Upper lobe of left lung (tissue), 6 donors: ENCODE results near the gene HPSE. TPM values are rescaled to one million over a fixed set of nuclear protein-coding genes. Genes with fewer than 3 reads are reported as not detected.
A peak's percentile ranks its signal among the peaks of the same experiment; 100 is the strongest.

Source experiments
- ATAC-seq, 2 donors: fragments of 200-7000 bp; cut with Tn5 transposase; one replicate each; pipeline ENCODE4 v1.9.1; 2022; ENCODE audit warnings: mild to moderate bottlenecking in 2 of 2, moderate library complexity in 2 of 2; ENCODE audit not compliant: low FRiP score in 2 of 2
- DNase-seq, 2 donors: peaks; one replicate each; pipeline ENCODE4 v3.0.0-alpha.2; 2019 to 2020
- H3K27ac ChIP-seq, 4 donors: fragments of 200-600 bp; sonication (generic); one replicate each; pipeline ENCODE4 v1.5.1; 2016 to 2019
- H3K27me3 ChIP-seq, 4 donors: fragments of 200-600 bp; sonication (generic); one replicate each; pipeline ENCODE4 v1.5.1; 2017 to 2019
- H3K36me3 ChIP-seq, 4 donors: fragments of 200-600 bp; sonication (generic); one replicate each; pipeline ENCODE4 v1.5.1; 2016 to 2019
- H3K4me1 ChIP-seq, 4 donors: fragments of 200-600 bp; sonication (generic); one replicate each; pipeline ENCODE4 v1.5.1; 2018 to 2019
- H3K4me3 ChIP-seq, 4 donors: fragments of 200-600 bp; sonication (generic); one replicate each; pipeline ENCODE4 v1.5.1; 2017 to 2019; ENCODE audit warnings: mild to moderate bottlenecking in 2 of 4, moderate library complexity in 1 of 4
- H3K9me3 ChIP-seq, 4 donors: fragments of 200-600 bp; sonication (generic); one replicate each; pipeline ENCODE4 v1.5.1; 2018 to 2019
- EP300 ChIP-seq, 4 donors: sonication (generic); formaldehyde crosslinking; IDR thresholded peaks; one replicate each; pipeline ENCODE4 v1.5.1; 2017; ENCODE audit warnings: antibody characterized with exemption in 4 of 4, control low read depth in 2 of 4
- POLR2A ChIP-seq, 4 donors: fragments of 450-650 bp; IDR thresholded peaks; one replicate each; pipeline ENCODE4 v1.5.1; 2016 to 2017; ENCODE audit warnings: antibody characterized with exemption in 4 of 4, mild to moderate bottlenecking in 2 of 4
- POLR2AphosphoS5 ChIP-seq, 2 donors: sonication (generic); formaldehyde crosslinking; IDR thresholded peaks; one replicate each; pipeline ENCODE4 v1.5.1; 2017; ENCODE audit warnings: antibody characterized with exemption in 2 of 2
- WGBS, 2 donors: methylation state at CpG; one replicate each; pipeline ENCODE4 v1.1.5; 2017 to 2018; 5-methylcytosine and 5-hydroxymethylcytosine counted together
- total RNA-seq, 6 donors: library from RNA; depleted of rRNA in 4 of 6; stranded (reverse); fragments of >200 nt in 4 of 6; gene quantifications; one replicate each; pipeline versions ENCODE4 v1.1.0 to v1.2.1, GENCODE V29; 2016 to 2021
- TF ChIP-seq, protein P1 (sequence below), 6 experiments: fragments of 450-650 bp in 4 of 6; fragments of 200-600 bp in 2 of 6; sonication (generic) in 2 of 6; IDR thresholded peaks; one replicate each; pipeline ENCODE4 v1.5.1; 2016 to 2019; ENCODE audit warnings: antibody characterized with exemption in 6 of 6
- donor health status: DM: no; HTN: no; CAD: no; lungs with moderate emphysema.
- donor health status: DM: no; HTN: yes; CAD: no; lungs with severe emphysema.

The HPSE gene
- total RNA-seq, result 1 to 10 TPM; 2.1 to 9.1 (median 5.2) TPM

DNA sequence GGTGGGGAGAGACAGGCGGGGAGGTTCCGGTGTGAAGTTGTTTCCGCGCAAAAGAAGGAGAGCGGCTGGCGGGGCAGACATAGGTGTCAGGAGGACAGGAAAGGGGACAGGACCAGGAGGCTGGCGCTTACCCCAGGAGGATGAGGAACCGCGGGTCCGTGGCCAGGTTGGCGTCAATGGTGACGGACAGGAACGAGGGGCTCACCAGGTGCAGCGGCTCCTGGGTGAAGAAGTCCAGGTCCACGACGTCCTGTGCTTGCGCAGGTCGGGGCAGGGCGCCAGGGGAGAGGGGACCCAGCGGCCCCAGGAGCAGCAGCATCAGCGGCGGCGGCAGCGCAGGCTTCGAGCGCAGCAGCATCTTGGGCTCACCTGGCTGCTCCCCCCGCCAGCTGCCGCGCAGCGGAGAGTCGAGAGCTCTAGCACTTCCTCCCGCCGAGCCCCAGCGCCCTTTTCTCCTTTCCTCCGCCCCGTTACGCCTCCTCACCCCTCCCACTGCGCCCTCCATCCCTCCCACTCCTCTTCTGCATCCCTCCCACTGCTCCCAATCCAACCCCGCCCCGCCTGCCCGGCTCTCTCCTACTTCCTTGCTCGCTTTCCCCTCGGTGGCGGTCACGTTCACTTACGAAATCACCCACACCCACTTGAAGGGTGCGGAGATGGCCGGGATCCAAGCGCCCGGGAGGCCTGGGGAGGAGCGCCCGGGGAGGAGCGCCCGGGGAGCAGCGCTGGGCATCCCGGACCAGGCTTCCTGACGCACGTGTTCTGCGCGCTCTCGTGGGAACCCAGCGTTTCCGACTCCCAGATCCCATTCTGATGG lies at the start of gene HPSE:
Gene HPSE (minus strand): TSS at position 424 of the 817 bp plus-strand sequence. CDS start 66 bp downstream, at position 358.
- 1% methylated on average over 34 to 60 of the region's 63 CpGs for WGBS, 2 donors
- Histone ChIP-seq H3K9me3 (peaks cover 0 to 9% (median 0%) of the 10 kb centered on the region in 4 donors), H3K27ac (peak within 1 kb of the TSS in 2 of 4 donors; percentile 66 to 69), H3K4me1 (peaks cover 0 to 16% (median 16%) of the 10 kb centered on the region in 4 donors), H3K27me3 (no peaks in the 10 kb centered on the region), H3K4me3 (peak within 1 kb of the TSS; percentile 4 to 66 (median 54)), H3K36me3 (no peaks in the 10 kb centered on the region)
- DNase-seq, result peak; percentile 92 to 95
- ATAC-seq, result peak; percentile 96 to 97
- TF ChIP-seq POLR2AphosphoS5 (IDR thresholded peaks at IDR 0.05), result peak in 1 of 2 donors; percentile 46
- peak in 2 of 4 donors; percentile 63 to 81 for TF ChIP-seq POLR2A (IDR thresholded peaks at IDR 0.05)
- TF ChIP-seq, protein P1, sequence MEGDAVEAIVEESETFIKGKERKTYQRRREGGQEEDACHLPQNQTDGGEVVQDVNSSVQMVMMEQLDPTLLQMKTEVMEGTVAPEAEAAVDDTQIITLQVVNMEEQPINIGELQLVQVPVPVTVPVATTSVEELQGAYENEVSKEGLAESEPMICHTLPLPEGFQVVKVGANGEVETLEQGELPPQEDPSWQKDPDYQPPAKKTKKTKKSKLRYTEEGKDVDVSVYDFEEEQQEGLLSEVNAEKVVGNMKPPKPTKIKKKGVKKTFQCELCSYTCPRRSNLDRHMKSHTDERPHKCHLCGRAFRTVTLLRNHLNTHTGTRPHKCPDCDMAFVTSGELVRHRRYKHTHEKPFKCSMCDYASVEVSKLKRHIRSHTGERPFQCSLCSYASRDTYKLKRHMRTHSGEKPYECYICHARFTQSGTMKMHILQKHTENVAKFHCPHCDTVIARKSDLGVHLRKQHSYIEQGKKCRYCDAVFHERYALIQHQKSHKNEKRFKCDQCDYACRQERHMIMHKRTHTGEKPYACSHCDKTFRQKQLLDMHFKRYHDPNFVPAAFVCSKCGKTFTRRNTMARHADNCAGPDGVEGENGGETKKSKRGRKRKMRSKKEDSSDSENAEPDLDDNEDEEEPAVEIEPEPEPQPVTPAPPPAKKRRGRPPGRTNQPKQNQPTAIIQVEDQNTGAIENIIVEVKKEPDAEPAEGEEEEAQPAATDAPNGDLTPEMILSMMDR (IDR thresholded peaks at IDR 0.05), result no peak
- TF ChIP-seq EP300 (IDR thresholded peaks at IDR 0.05), result peak in 1 of 4 donors; percentile 49

DNA sequence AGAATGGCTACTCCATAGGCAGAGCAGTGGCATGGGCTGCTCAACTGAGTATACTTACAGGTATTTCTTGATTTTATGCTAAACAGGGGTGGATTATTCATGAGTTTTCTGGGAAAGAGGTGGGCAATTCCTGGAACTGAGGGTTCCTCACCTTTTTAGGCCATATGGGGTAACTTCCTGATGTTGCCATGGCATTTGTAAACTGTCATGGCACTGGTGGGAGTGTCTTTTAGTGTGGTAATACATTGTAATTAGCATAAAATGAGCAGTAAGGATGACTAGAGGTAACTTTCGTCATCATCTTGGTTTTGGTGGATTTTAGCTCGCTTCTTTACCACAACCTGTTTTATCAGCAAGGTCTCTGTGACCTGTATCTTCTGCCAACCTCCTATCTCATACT lies 48.2 kb upstream of the HPSE start:
- 62 to 76% methylated on average over 2 of the region's 2 CpGs for WGBS, 2 donors
- no peak for ATAC-seq
- no peaks in the 10 kb centered on the region for H3K36me3 ChIP-seq
- no peak for DNase-seq
- TF ChIP-seq EP300 (IDR thresholded peaks at IDR 0.05) (no peak), POLR2AphosphoS5 (IDR thresholded peaks at IDR 0.05) (no peak)
- H3K27ac ChIP-seq, result no peak overlapping the region
- no peak overlapping the region for H3K4me3 ChIP-seq
- peaks cover 0 to 10% (median 4%) of the 10 kb centered on the region in 4 donors for H3K9me3 ChIP-seq
- H3K27me3 ChIP-seq, result no peaks in the 10 kb centered on the region
- no peaks in the 10 kb centered on the region for H3K4me1 ChIP-seq

DNA sequence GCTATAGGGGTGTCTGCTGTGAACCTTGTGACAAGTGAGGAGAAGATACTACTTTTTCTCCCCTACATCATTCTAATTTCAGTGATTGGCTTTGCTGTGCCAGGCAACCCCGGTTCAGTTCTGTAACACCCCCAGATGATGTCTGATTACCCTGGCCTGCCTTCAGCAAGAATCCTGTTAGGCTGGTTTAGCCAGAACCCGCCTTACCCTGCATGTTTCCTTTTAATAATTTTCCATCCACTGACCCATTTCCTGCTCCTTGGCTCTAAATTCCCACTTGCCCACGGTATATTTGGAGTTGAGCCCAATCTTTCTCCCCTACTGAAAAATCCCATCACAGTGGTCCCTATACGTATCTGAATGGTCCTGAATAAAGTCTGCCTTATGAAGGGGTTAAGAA lies 46.5 kb upstream of the HPSE start:
- no peak for DNase-seq
- H3K9me3 ChIP-seq, result peaks cover 0 to 10% (median 4%) of the 10 kb centered on the region in 4 donors
- TF ChIP-seq EP300 (IDR thresholded peaks at IDR 0.05), result no peak
- no peak for TF ChIP-seq POLR2AphosphoS5 (IDR thresholded peaks at IDR 0.05)
- TF ChIP-seq POLR2A (IDR thresholded peaks at IDR 0.05), result no peak
- TF ChIP-seq, protein P1 (IDR thresholded peaks at IDR 0.05), result no peak
- H3K4me1 ChIP-seq, result no peaks in the 10 kb centered on the region
- H3K27ac ChIP-seq, result no peak overlapping the region
- no peaks in the 10 kb centered on the region for H3K36me3 ChIP-seq
- 66 to 67% methylated on average over 4 of the region's 4 CpGs for WGBS, 2 donors
- H3K27me3 ChIP-seq, result no peaks in the 10 kb centered on the region
- ATAC-seq, result no peak
- no peak overlapping the region for H3K4me3 ChIP-seq

DNA sequence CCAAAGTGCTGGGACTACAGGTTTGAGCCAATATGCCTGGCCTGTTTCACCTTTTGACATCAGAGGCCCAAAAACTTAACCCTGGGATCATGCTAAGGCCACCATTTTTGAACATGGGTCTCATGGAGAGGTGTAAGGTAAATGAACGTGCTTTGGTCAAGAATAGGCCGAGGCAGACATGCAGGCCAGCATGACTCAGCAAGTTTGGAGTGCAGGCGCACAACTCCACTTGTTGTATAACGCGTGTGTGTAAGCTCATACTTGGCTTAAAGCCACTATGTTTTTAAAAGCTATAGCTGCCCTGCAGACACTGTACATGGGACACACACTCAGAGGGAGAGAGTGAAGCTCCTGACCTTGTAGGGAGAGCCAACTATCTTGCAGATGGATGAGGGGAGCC lies 43.8 kb upstream of the HPSE start:
- no peak overlapping the region for H3K4me3 ChIP-seq
- peaks cover 0 to 10% (median 4%) of the 10 kb centered on the region in 4 donors for H3K9me3 ChIP-seq
- H3K4me1 ChIP-seq, result no peaks in the 10 kb centered on the region
- H3K27me3 ChIP-seq, result no peaks in the 10 kb centered on the region
- H3K27ac ChIP-seq, result no peak overlapping the region
- TF ChIP-seq POLR2AphosphoS5 (IDR thresholded peaks at IDR 0.05) (no peak), EP300 (IDR thresholded peaks at IDR 0.05) (no peak), POLR2A (IDR thresholded peaks at IDR 0.05) (no peak)
- TF ChIP-seq, protein P1 (IDR thresholded peaks at IDR 0.05), result no peak
- no peaks in the 10 kb centered on the region for H3K36me3 ChIP-seq
- DNase-seq, result no peak
- ATAC-seq, result no peak
- WGBS, 2 donors, result 86 to 92% methylated on average over 5 of the region's 5 CpGs

DNA sequence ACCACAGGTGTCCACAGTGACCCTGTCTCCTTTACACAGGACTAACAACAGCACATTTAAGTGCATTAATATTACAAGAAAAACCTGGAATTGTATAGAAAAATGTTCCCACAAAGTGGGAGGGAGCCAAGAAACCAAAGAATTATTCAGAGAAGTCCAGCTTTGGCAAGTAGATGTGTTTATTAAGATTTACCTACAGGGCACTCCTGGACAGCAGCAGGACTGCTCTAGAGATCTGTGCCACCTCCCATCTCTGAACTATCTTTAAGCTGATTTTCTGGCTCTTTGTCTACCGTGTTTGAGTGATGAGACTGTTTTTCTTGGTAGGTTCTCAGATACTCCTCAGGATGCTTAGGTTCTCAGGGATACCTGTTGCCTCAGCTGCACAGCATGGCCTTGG lies 38.3 kb upstream of the HPSE start:
- 89 to 94% methylated on average over 1 of the region's 1 CpG for WGBS, 2 donors

More for the DNA sequence above, 38.3 kb upstream of the HPSE start:
- no peak for DNase-seq
- no peak overlapping the region for H3K27ac ChIP-seq
- no peaks in the 10 kb centered on the region for H3K36me3 ChIP-seq
- H3K4me3 ChIP-seq, result no peak overlapping the region
- TF ChIP-seq POLR2AphosphoS5 (IDR thresholded peaks at IDR 0.05), result no peak
- no peak for TF ChIP-seq EP300 (IDR thresholded peaks at IDR 0.05)
- TF ChIP-seq, protein P1 (IDR thresholded peaks at IDR 0.05), result no peak
- no peak for TF ChIP-seq POLR2A (IDR thresholded peaks at IDR 0.05)
- H3K4me1 ChIP-seq, result no peaks in the 10 kb centered on the region
- H3K9me3 ChIP-seq, result peaks cover 0 to under 1% (median 0%) of the 10 kb centered on the region in 4 donors
- ATAC-seq, result no peak
- H3K27me3 ChIP-seq, result no peaks in the 10 kb centered on the region
